HepG2 (cell line): Measurements from ENCODE around the gene RIPPLY2. TPM values are rescaled to one million over a fixed set of nuclear protein-coding genes. Genes with fewer than 3 reads are reported as not detected.

ENCODE experiments used
- AGO1 ChIP-seq: fragments of 200-400 bp; formaldehyde crosslinking; IDR thresholded peaks from 2 replicates; pipeline ENCODE4 v1.6.1; 2017; ENCODE audit warnings: mild to moderate bottlenecking, low read depth, low read length, moderate library complexity; ENCODE audit not compliant: poor library complexity, severe bottlenecking
- BCL3 ChIP-seq: sonication (generic); formaldehyde crosslinking; IDR thresholded peaks from 2 replicates; pipeline ENCODE4 v1.5.1; 2020; ENCODE audit warnings: mild to moderate bottlenecking, missing genetic modification reagents, moderate library complexity
- FOSL2 ChIP-seq: sonication (generic); formaldehyde crosslinking; IDR thresholded peaks from 2 replicates; pipeline ENCODE4 v1.4.0; 2020; ENCODE audit warnings: missing genetic modification reagents
- FOXO1 ChIP-seq: sonication (generic); formaldehyde crosslinking; IDR thresholded peaks from 2 replicates; pipeline ENCODE4 v1.4.0; 2020; ENCODE audit warnings: missing genetic modification reagents
- GFI1 ChIP-seq: sonication (generic); formaldehyde crosslinking; IDR thresholded peaks from 2 replicates; pipeline ENCODE4 v1.5.0; 2020; ENCODE audit warnings: missing genetic modification reagents, mild to moderate bottlenecking, borderline replicate concordance
- HOXA7 ChIP-seq: sonication (generic); formaldehyde crosslinking; IDR thresholded peaks from 2 replicates; pipeline ENCODE4 v1.8.1; 2022; ENCODE audit warnings: mild to moderate bottlenecking, missing genetic modification reagents, moderate library complexity
- ONECUT2 ChIP-seq: sonication (generic); formaldehyde crosslinking; IDR thresholded peaks from 2 replicates; pipeline ENCODE4 v1.4.0; 2020; ENCODE audit warnings: missing genetic modification reagents
- RARA ChIP-seq: IDR thresholded peaks from 2 replicates; pipeline ENCODE4 v1.6.1; 2016; ENCODE audit warnings: missing genetic modification reagents, missing compliant biosample characterization
- THAP8 ChIP-seq: sonication (generic); formaldehyde crosslinking; IDR thresholded peaks from 2 replicates; pipeline ENCODE4 v1.5.1; 2020; ENCODE audit warnings: missing genetic modification reagents, mild to moderate bottlenecking, borderline replicate concordance
- ZIK1 ChIP-seq: sonication (generic); formaldehyde crosslinking; IDR thresholded peaks from 2 replicates; pipeline ENCODE4 v1.5.0; 2020; ENCODE audit warnings: mild to moderate bottlenecking, low read depth, missing genetic modification reagents, borderline replicate concordance
- ZNF18 ChIP-seq: sonication (generic); formaldehyde crosslinking; IDR thresholded peaks from 2 replicates; pipeline ENCODE4 v1.8.0; 2022; ENCODE audit warnings: mild to moderate bottlenecking, missing genetic modification reagents; ENCODE audit not compliant: insufficient replicate concordance
- ZNF3 ChIP-seq: IDR thresholded peaks from 2 replicates; pipeline ENCODE4 v1.7.0; 2017; ENCODE audit warnings: inconsistent platforms
- ZNF446 ChIP-seq: sonication (generic); formaldehyde crosslinking; IDR thresholded peaks from 2 replicates; pipeline ENCODE4 v1.5.0; 2020; ENCODE audit warnings: mild to moderate bottlenecking, missing genetic modification reagents
- polyA plus RNA-seq, 8 experiments: library from polyadenylated mRNA; depleted of rRNA in 3 of 8; stranded (reverse) in 7 of 8; unstranded in 1 of 8; fragments of >200 nt; fragmentation: Illumina TruSeq in 4 of 8; extraction: Trizol in 4 of 8; gene quantifications; 2 replicates each; pipeline versions ENCODE4 v1.2.1 to v1.2.3, GENCODE V29; 2011 to 2016; ENCODE audit warnings: low read depth in 4 of 8, missing spikeins in 1 of 8, mixed read lengths in 1 of 8; ENCODE audit not compliant: insufficient read depth in 1 of 8
- total RNA-seq, 5 experiments: library from RNA; depleted of rRNA; stranded (reverse); fragments of >200 nt; fragmentation: Illumina TruSeq; extraction: Trizol; gene quantifications; 2 replicates each; pipeline ENCODE4 v1.2.3, GENCODE V29; 2016; ENCODE audit warnings: low read depth in 1 of 5

Gene RIPPLY2
- total and polyA plus RNA-seq, 2 of the 13 experiments (the other 11 are each of a cell fraction or from before 2014, with no cell fraction given), result not detected

GRCh38 chr6:83867527-83868161, 14.5 kb downstream of the RIPPLY2 start (continued):
- no peak for TF ChIP-seq ZNF18 (CRISPR knock-in tag)
- TF ChIP-seq HOXA7 (CRISPR knock-in tag), result no peak
- no peak for TF ChIP-seq ZIK1 (CRISPR knock-in tag)
- TF ChIP-seq ZNF3 (CRISPR knock-in tag), result no peak
- TF ChIP-seq AGO1, result no peak
- no peak for TF ChIP-seq ONECUT2 (CRISPR knock-in tag)
- no peak for TF ChIP-seq ZNF446 (CRISPR knock-in tag)
- no peak for TF ChIP-seq BCL3
- TF ChIP-seq RARA (CRISPR knock-in tag), result no peak
- peak; percentile 52 for TF ChIP-seq FOSL2 (CRISPR knock-in tag)
- TF ChIP-seq GFI1 (CRISPR knock-in tag), result no peak
- TF ChIP-seq FOXO1 (CRISPR knock-in tag), result no peak
- no peak for TF ChIP-seq THAP8 (CRISPR knock-in tag)
